KG1 (cell line): Measurements from ENCODE around the gene NAALADL2.
"Not testable (repeated sequence)": the region's sequence is repeated elsewhere in the genome, so short reads cannot be mapped to it uniquely, and the experiment has no call there.

Source experiments
- DNase-seq: peaks from one replicate; lab custom pipeline; 2025; lab: John Stamatoyannopoulos, UW

Gene NAALADL2

DNA sequence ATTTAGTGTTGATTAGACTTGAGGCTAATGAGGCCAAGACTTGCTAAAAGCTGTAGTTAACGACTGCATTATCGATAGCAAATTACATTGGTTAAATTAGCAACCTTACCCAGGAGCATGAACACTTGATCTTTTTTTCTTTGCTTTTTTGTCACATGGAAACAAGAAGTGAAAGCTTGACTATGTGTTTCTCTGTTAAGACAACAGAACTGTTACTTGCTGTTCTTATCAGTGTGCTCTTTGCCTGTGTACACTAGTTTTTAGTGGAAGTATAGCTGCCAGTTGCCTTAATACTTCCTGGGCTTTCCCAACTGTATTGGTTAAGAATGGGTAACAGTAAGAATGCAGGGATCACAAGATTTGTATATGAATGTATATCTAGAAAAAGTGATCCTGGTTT is 625.5 kb downstream of the NAALADL2 start:
- no peak for DNase-seq

DNA sequence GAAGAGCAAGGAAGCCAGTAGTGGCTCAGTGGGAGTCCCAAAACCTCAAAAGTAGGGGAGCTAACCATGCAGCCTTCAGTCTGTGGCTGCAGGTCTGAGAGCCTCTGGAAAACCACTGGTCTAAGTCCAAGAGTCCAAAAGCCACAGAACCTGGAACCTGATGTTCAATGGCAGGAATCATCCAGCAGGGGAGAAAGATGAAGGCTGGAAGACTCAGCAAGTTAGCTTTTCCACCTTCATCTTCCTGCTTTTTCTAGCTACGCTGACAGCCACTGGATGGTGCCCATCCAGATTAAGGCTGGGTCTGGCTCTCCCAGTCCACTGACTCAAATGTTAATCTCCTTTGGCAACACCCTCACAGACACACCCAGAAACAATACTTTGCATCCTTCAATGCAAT is 626.3 kb downstream of the NAALADL2 start:
- DNase-seq = no peak

DNA sequence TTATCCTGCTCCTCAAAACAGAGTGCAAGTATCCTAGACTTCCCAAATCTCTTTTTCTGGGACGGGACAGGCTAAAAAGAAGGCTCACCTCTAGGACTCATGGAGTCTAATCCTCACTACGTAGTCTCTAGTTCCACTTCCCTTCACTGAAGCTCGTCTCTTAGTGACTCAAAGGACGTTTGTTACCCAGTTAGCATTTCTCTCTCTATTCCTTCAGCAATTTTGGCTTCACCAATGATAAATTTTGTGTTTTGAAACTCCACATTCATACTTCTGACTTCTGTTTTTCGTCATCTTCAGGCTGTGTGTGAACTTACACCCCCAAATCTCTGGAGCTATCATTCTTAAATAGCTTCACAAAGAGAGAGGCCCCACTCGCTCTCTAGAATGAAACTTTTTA is 627.1 kb downstream of the NAALADL2 start:
- no peak for DNase-seq

DNA sequence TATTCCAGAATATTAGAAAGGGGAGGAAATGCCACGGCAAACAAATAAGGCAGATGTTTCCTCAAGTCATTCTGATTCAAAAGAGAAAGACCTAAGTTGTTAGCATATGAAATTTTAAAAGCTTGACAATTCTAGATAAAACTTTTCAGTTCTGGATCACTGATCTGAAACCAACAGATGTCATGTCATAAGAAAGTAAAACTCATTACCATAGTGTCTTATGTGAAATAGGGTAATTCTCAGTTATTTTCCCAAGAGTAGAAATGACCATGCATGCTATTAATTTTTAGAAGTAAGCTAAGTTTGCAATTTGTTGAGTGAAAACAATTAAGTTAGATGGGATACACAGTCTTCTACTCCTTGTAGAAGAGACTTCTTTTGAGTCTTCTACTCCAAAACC is 630.3 kb downstream of the NAALADL2 start:
- DNase-seq = no peak

DNA sequence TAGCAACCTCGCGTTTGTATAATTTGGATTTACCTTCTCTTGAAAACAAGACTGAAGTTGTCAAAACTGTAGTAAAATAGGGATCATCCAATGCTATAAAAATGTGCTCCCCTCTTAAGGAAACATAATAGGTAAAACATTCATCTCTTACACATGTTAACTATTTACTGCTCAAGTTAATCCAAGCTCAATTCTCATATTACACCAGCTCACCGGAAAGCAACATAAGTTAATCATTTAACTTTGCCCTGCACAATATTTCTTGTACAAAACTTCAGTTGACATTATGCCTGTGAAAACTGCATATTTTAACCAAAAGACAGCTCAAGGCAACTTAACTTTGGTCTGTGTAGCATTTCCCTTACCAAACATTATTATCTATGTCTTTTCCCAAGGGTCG is 634.2 kb downstream of the NAALADL2 start:
- no peak for DNase-seq

DNA sequence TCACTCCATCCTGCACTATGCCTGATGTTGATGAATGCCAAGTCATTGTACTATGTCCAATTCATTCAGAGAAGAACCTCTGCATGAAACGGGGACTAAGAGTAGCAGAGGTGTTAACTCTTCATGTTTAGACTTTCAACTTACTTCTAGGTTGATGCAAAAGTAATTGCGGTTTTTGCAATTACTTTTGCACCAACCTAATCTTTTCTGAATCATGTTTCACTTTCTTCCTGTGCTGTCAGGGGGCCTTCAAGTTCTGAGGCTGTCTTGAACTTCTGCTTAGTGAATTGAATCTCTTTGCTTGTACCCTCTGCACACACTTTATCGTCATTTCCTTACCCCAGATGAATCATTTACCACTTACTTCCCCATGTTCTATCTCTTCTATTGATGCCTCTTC is 636.2 kb downstream of the NAALADL2 start:
- DNase-seq = peak; percentile 43

DNA sequence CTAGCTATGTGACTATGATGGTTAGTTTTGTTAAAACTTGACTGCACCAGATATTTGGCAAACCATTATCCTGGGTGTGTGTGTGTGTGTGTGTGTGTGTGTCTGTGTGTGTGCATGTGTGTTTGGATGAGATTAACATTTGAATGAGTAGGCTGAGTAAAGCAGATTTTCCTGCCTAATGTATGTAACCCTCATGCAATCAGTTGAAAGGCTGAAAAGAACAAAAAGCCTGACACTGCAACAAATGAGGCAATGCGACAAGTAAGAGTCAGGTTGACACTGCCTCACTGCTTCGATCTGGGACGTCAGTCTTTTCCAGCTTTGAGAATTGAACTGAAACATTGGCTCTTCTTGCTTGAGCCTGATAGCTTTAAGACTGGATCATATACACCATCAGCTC is 643.0 kb downstream of the NAALADL2 start:
- DNase-seq = no peak

DNA sequence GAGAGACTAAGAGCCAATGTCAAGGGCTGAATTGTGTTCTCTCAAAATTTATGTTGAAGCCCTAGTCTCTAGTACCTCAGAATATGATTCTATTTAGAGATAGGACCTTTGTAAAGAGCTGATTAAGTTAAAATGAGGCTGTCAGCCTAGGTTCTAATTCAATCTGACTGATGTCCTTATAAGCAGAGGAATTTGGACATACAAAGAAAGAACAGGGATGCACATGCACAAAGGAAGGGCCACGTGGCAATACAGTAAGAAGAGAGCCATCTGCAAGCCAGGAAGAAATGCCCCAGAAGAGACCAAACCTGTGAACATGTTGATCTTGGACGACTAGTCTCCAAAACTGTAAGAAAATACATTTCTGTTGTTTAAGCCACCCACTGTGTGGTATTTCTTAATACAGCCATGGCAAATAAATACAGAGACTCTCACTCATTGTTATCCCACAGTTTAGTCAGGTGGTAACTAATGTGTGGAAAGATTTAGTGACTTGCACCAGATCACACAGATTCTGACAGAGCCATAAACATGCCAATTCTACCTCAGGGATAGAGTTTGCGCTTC is 652.2 kb downstream of the NAALADL2 start:
- no peak for DNase-seq

DNA sequence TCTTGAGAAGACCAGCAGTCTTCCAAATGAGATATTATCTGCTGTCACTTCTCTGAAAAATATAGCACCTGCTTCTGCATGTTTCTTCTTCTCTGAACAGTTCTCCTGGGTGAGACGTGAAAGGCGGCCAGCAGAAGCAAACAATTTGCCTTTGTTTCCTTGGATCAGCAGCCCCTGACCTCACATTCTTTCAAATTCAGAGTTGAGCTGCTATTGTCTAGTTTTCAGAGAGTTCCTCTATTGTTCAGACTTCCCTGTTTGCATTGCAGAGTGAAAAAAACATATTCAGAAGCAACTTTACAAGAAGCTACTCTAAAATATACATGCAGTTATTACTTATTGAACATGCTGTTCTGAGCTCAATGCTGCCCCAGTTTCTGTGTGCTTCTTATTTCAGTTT is 653.6 kb downstream of the NAALADL2 start:
- peak; percentile 51 for DNase-seq

DNA sequence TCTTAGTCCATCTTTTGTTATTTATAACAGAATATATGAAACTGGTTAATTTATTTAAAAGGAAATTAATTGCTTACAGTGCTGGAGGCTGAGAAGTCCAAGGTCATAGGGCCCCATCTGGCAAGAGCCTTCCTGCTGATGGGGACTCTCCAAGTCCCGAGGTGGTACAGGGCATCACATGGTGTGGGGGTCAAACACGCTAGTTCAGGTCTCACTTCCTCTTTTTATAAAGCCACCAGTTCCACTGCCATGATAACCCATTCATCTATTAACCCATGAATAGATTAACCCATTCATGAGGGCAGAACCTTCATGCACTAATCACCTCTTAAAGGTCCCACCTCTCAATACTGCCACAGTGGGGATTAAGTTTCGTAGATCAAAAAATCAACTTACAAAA is 659.3 kb downstream of the NAALADL2 start:
- no peak for DNase-seq

DNA sequence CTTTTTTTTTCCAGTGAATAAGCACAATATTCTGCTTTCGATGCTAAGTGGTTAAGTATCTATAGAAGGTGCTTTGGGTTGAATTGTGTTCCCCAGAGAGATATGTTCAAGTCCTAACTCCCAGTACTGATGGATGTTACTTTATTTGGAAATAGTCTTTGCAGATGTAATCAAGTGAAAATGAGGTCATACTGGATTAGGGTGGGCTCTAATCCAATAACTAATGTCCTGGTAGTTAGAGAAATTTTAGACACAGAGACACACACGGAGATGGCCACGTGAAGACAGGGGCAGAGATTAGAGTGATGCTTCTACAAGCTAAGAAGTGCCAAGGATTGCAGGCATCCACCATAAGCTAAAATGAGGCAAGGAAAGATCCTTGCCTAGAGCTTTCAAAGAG is 662.3 kb downstream of the NAALADL2 start:
- DNase-seq = no peak

DNA sequence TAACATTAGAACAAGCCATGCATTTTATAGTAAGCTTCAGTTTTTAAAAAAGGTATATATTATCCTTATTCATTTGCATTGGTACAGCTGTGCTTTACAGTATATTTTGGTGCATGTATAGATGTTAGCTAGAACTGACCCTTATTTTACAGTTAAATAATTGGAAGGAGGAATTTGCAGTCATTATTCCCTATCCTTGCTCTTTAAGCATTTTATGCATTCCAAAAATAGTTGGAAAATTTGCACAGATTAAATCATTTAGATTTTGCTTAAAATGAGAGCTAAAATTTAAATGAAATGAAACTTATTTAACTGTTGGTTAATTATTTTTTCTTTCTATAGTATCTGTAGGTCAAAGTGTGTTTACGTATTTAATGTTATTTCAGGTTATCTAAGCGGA is 667.1 kb downstream of the NAALADL2 start:
- no peak for DNase-seq

DNA sequence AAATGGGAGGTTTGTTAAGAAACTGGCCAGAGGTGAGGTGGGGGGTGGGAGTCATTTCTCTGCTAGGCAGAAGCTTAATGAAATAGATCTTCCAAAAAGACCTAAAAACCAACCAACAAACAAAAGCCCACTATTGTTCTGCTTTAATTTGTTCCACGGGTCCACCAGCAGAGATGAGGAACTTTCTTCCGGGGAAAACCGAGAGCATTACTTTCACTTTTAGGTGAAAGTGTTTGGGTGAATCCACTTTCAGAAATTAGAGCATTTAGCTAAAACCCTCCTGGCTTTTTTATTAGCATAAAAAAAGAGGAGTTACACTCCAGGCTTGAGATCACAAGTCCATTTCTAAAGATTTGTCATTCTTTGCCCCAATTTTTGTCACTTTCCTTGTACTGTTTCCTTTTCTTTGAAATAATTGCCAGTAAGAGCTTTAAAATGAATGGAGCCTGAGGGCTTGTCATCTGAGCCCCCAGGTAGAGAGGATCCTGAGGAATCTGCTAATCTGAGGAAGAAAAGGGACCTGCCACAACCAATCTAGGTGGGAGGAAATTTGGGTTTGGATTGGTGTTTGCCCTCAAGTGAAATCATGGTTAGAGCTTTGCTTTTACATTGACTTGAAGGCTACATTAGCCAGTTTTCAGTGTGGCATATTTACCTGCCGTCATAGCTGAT is 667.6 kb downstream of the NAALADL2 start:
- no peak for DNase-seq

DNA sequence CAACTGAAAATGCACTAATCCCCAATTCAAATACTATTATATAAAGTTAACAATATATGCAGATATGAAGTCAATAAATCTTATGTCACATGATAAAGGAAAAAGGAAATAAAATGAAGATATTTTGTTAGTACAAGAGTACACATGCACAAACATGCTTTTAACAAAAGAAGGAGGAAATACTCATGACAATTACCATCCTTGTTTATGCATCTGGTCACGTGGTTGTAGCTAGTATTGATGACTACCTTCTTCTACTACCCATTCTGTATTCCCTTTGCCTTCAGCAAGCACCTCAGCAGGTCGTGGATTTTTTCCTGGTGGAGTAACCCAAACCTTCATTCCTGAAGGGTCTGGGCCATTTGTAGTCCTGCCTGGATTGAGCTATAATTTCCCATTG is 669.6 kb downstream of the NAALADL2 start:
- not testable (repeated sequence) for DNase-seq

DNA sequence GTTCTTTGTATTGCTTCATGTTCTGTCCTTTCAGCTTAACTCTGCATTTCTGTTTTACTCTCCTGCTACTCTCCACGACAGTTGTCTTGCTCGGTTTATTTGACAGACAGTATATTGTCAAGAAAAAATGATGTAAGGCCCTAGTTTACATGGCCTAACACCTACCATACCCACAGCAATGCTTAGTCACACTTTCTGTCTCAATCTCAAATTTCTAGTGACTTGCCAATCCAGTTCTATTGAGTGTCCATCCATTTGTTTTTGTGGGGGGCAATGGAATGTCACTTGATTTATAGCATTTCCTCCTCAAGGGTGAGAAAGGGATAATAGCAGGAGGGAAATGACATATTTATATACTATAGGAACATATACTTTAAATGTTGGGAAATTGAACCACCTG is 676.2 kb downstream of the NAALADL2 start:
- no peak for DNase-seq

DNA sequence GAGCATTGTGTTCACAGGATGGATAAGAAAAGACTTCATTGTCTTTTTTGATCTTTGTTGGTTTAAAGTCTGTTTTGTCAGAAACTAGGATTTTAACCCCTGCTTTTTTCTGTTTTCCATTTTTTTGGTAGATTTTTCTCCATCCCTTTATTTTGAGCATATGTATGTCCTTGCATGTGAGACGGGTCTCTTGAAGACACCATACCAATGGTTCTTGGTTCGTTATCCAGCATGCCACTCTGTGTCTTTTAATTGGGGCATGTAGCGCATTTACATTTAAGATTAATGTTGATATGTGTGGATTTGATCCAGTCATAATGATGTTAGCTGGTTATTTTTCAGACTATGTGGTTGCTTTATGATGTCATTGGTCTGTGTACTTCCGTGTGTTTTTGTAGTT is 687.0 kb downstream of the NAALADL2 start:
- DNase-seq = no peak

DNA sequence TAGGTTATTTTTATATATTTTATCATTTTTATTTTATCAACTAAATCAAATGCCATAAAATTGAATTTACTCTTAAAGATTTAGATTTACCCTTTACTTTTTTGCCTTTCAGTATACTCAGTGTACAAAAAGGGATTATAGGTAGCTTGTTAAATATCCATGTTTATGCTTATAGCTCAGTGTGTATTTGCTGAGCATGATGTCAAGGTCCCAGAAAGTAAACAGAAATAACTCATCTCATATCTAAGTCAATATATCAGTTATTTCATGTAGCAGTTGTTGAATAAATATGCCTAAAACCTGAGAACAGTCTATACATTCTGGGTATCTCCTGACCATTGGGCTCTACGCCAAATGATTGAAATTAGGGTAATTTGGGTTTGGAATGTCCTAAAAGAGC is 693.8 kb downstream of the NAALADL2 start:
- no peak for DNase-seq

DNA sequence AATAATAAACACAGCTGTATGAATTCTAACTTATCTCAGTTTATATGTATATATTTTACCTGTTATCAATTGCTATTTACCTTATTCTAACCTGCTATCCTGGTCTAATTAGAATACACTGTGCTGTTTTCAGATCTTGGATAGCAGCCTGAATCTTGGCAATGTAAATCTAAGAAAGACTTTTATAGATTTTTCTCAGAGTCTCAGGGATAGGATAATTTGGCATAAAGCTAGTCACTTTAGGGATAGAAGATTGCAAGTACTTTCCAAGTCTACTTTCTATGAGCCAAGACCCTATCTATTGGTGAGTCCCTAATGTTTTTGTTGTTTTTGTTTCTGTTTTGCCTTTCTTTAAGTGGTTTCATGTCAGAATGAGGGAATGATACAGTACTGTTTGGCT is 695.7 kb downstream of the NAALADL2 start:
- DNase-seq = no peak

DNA sequence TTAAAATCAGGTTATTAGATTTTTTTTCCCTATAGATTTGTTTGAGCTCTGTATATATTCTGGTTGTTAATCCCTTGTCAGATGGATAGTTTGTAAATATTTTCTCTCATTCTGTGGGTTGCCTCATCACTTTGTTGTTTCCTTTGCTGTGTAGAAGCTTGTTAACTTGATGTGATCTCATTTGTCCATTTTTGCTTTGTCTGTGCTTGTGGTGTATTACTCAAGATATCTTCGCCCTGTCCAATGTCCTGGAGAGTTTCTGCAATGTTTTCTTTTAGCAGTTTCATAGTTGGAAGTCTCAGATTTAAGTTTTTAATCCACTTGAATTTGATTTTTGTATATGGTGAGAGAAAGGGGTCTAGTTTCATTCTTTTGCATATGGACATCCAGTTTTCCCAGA is 699.1 kb downstream of the NAALADL2 start:
- DNase-seq = no peak

DNA sequence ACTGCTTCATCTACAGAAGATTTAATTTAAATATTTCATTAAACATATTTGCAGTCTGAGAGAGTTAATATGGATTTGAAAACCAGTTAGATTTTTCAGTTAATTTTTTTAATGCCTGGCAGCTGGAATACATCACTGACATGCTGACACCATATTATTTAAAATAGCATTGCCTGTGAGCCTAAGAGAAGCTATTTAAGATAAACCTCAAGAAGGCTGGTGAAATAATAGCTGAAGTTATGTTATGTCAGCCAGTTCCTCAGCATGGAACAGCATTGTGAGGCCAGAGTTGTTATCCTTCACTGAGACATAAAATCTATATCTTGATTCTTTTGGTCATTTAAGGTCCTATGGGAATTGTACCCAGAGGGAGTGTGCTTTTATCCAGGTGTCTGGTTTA is 705.2 kb downstream of the NAALADL2 start:
- no peak for DNase-seq

DNA sequence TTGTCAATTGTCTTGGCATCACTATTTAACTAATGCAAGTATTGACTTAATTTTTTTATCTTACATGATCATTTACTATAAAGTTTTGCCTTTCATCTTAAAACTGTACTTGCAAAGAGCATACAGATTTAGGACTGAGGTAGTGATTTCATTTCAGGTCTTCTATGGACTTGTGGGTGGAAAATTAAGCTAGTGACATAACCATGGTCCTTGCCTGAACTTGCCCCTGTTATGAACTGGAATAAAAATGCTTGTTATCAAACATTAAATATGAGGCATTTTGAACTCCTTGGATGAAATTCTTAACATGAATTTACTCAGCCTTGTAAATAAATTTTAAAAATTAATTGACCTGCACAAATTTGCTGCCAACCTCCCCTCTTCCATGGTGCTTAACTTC is 712.0 kb downstream of the NAALADL2 start:
- DNase-seq = no peak

DNA sequence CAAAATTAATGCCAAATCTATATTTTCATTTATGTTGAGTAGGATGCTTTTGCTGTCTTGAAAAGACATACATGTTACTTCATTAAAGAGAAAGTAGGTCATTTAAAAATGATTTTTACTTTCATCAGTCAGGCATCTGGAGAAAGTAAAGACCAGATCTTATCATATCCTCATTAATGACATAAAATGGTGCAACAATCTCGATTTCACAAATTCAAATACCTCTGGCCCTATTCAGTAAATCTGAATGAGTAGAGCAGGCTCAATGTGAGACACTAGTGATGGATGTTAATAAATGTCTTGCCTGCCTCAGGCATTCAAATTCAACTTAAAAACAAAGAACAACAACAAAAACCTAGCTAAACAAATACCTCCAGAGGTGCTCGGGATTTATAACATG is 714.1 kb downstream of the NAALADL2 start:
- no peak for DNase-seq

DNA sequence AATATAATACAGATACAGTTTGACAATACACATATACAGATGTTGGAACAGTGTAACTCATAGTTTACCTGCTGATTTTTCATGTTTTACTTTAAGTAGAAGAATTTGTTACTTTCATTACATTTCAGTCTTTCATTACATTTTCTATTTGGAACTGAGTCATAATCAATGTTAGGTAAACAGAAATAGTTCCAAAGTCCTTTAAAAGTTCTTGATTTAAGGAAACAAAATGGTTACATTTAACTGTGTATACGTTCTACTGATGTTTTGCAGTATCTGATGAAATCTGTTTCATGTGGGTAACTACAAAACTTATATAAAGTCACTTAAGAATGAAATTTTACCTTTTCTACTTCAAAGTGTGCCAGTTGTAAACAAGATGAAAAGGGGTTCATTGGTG is 721.2 kb downstream of the NAALADL2 start:
- DNase-seq = no peak

DNA sequence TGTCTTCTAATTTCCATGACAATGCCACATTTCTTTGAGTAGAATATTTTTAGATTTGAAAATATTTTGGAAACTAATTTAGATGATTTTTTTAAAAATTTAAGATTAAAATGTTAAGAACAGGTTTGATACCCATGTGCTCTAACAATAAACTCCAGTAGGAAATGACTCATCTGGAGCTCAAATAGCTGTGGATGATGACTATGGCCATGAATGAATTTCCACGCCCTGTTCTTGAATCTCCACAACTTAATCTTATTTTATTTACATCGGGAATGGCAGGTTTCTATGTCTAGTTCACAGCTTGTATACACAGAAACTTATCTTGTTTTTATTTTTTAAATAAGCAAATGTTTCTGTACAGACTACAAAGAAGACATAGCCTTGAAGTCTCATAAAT is 726.8 kb downstream of the NAALADL2 start:
- no peak for DNase-seq
